HL-60 (cell line): ENCODE data around the gene FARP2.
A peak's percentile ranks its signal among the peaks of the same experiment; 100 is the strongest.

ENCODE experiments used
- DNase-seq, 2 experiments: peaks; one replicate each; pipeline ENCODE4 v3.0.0-alpha.2; 2010 to 2020; ENCODE audit warnings: low read depth in 1 of 2, low spot score in 1 of 2
- H3K27ac ChIP-seq: fragments of 250-450 bp; sonication (Bioruptor Pico); replicated peaks from 2 replicates; pipeline ENCODE4 v1.5.1; 2020; ENCODE audit warnings: mild to moderate bottlenecking, moderate library complexity
- H3K27me3 ChIP-seq: fragments of 250-450 bp; sonication (Bioruptor Pico); 2 replicates; pipeline ENCODE4 v1.5.1; 2021; ENCODE audit warnings: mild to moderate bottlenecking, moderate library complexity; ENCODE audit not compliant: insufficient read depth, poor library complexity, severe bottlenecking
- H3K4me3 ChIP-seq: replicated peaks from 2 replicates; pipeline ENCODE4 v1.5.1; 2011; ENCODE audit warnings: mild to moderate bottlenecking, control low read depth, low read length; ENCODE audit not compliant: insufficient read depth
- GABPA ChIP-seq: IDR thresholded peaks from 2 replicates; pipeline ENCODE4 v1.6.1; 2012; ENCODE audit warnings: low read depth
- POLR2AphosphoS5 ChIP-seq: IDR thresholded peaks from 2 replicates; pipeline ENCODE4 v1.6.1; 2012; ENCODE audit warnings: low read depth
- REST ChIP-seq: IDR thresholded peaks from 2 replicates; pipeline ENCODE4 v1.6.1; 2012; ENCODE audit warnings: low read depth; ENCODE audit not compliant: insufficient replicate concordance
- SPI1 ChIP-seq: IDR thresholded peaks from 2 replicates; pipeline ENCODE4 v1.6.1; 2012; ENCODE audit warnings: low read depth, mild to moderate bottlenecking, borderline replicate concordance
- TF ChIP-seq, protein P1 (sequence below): IDR thresholded peaks from one replicate; pipeline ENCODE4 v1.5.1; 2011; ENCODE audit warnings: low read length, control low read depth, inconsistent platforms; ENCODE audit not compliant: insufficient read depth

The FARP2 gene

GRCh38 chr2:241508240-241509154 lies 152.4 kb downstream of the FARP2 start, which contains the start of gene STK25:
STK25 (minus strand) TSS chr2:241508584; CDS start chr2:241508035, 549 bp downstream.
- peak; percentile 96 to 98 for DNase-seq
- peak; percentile 19; the same call in 1 of the 2 replicates for TF ChIP-seq POLR2AphosphoS5
- TF ChIP-seq, protein P1, sequence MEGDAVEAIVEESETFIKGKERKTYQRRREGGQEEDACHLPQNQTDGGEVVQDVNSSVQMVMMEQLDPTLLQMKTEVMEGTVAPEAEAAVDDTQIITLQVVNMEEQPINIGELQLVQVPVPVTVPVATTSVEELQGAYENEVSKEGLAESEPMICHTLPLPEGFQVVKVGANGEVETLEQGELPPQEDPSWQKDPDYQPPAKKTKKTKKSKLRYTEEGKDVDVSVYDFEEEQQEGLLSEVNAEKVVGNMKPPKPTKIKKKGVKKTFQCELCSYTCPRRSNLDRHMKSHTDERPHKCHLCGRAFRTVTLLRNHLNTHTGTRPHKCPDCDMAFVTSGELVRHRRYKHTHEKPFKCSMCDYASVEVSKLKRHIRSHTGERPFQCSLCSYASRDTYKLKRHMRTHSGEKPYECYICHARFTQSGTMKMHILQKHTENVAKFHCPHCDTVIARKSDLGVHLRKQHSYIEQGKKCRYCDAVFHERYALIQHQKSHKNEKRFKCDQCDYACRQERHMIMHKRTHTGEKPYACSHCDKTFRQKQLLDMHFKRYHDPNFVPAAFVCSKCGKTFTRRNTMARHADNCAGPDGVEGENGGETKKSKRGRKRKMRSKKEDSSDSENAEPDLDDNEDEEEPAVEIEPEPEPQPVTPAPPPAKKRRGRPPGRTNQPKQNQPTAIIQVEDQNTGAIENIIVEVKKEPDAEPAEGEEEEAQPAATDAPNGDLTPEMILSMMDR = no peak
- Histone ChIP-seq H3K4me3 (peak within 1 kb of the TSS; percentile 77), H3K27me3 (no peaks in the 10 kb centered on the region), H3K27ac (peak within 1 kb of the TSS; percentile 59)

DNA sequence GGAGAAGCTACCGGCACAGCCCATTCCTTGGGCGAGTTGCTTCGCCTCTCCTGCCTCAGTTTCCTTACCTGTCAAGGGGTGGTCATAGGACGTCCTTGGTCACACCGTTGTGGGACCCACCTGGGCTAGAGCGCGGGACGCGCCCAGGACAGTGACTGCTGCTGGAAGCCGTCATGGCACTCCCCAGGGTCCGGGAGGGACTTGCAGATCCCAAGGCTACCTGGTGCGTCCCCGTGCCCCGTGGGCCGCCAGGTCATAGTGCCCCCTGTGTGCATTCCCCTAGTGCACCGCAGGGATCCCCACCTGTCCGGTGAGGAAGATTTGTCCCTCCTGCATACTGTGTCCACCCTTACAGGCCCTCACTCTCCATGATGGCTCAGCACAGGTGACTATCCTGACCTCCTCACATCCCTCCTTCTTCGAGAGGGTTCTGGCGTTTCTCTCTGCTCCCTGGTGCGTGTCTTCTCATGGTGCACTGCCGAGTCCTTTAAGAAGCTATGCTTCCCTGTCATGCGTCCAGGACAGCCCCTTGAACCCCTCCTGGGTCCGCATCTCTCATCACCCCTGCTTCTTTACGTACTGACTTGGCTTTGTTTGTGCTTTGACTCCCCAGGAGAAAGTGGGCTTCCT lies 153.2 kb downstream of the FARP2 start:
- Histone ChIP-seq H3K27me3 (no peaks in the 10 kb centered on the region), H3K4me3 (peak overlapping the region; percentile 77), H3K27ac (peak overlapping the region; percentile 59)
- no peak for TF ChIP-seq SPI1
- TF ChIP-seq, protein P1 = no peak
- TF ChIP-seq GABPA = no peak
- no peak for TF ChIP-seq POLR2AphosphoS5
- DNase-seq = no peak

- DNase-seq = no peak
- H3K27ac ChIP-seq = no peak overlapping the region
- H3K27me3 ChIP-seq = no peaks in the 10 kb centered on the region
- H3K4me3 ChIP-seq = no peak overlapping the region
- TF ChIP-seq POLR2AphosphoS5 (no peak), GABPA (no peak), REST (no peak), SPI1 (no peak)
- TF ChIP-seq, protein P1 = no peak
These were observed 155.1 kb downstream of the FARP2 start for GRCh38 chr2:241511091-241511741.

DNA sequence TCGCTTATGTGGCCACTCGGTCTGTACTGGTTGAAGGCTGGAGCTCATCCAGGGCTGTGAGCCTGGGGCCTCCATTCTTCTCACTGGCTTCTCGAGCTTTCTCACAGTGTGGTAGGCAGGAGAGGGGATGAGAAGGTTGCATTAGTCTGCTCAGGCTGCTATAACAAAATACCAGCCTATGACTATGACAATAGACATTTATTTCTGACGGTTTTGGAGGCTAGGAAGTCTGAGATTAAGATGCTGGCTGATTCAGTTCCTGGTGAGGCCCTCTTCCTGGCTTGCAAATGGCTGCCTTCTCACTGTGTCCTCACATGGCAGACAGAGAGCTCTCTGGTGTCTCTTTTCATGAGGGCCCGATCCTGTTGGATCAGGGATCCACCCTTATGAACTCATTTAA lies 158.5 kb downstream of the FARP2 start:
- DNase-seq = no peak
- TF ChIP-seq POLR2AphosphoS5 (no peak), SPI1 (no peak), GABPA (no peak), REST (no peak)
- TF ChIP-seq, protein P1 = no peak

More for the DNA sequence above, 158.5 kb downstream of the FARP2 start:
- Histone ChIP-seq H3K4me3 (no peak overlapping the region), H3K27ac (no peak overlapping the region), H3K27me3 (no peaks in the 10 kb centered on the region)
